SH-SY5Y (cell line): Measurements from ENCODE around the gene CTBP1.

Experiments used
- GATA2 ChIP-seq: IDR thresholded peaks from 2 replicates; pipeline ENCODE4 v1.6.1; 2011; ENCODE audit warnings: mild to moderate bottlenecking, low read depth, low read length
- GATA3 ChIP-seq: IDR thresholded peaks from 2 replicates; pipeline ENCODE4 v1.6.1; 2011; ENCODE audit warnings: low read depth, mild to moderate bottlenecking, low read length, moderate library complexity

DNA sequence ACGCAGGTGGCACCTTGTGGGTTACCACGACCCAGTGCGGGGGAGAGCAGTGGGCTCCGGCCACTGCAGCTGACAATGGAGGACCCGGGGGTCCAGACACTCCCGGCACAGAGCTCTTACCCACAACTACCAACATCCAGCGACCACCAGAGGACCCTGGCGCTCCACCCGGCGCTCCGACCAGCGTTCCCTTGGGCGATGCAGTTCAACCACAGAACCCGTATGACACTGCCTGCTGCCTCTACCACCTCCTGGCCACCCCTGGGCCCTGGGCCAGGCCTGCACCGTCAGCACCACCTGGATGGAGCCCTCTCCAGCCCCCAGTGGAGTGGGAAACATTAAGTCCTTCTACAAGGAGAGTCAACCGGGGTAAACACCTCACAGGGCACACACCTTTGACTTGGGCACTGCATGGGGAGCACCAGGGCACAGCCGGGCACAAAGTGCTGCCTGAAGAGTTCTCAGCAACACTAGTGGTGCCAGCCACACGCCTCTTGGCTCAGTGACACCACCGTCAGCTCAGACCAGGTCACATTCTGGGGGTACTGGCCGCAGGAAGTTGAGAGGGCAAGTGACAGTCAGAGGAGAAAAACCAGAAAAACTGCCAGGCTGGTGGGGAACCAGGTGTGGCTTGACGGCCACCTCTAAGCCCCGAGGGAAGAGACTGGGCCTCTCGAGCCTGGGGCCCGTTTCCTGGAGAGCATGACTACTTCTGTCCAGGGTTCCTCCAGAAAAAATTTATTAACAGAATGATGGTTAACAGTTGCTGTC lies 2.6 kb downstream of the CTBP1 start:
- TF ChIP-seq GATA2: no peak
- TF ChIP-seq GATA3: no peak
